HepG2 (cell line): ENCODE measurements around the gene PLPPR2. TPM values are rescaled to one million over a fixed set of nuclear protein-coding genes. Genes with fewer than 3 reads are reported as not detected.

Source experiments
- AKAP8 ChIP-seq: sonication (generic); formaldehyde crosslinking; IDR thresholded peaks from 2 replicates; pipeline ENCODE4 v1.5.1; 2020; ENCODE audit warnings: mild to moderate bottlenecking, missing genetic modification reagents
- ATM ChIP-seq: fragments of 450-650 bp; IDR thresholded peaks from 2 replicates; pipeline ENCODE4 v1.7.1; 2017; ENCODE audit warnings: mild to moderate bottlenecking, borderline replicate concordance
- ERF ChIP-seq: IDR thresholded peaks from 2 replicates; pipeline ENCODE4 v1.6.1; 2018; ENCODE audit warnings: missing biosample characterization, missing genetic modification reagents
- HOMEZ ChIP-seq: IDR thresholded peaks from 2 replicates; pipeline ENCODE4 v1.6.1; 2016; ENCODE audit warnings: low read depth
- IKZF4 ChIP-seq: sonication (generic); formaldehyde crosslinking; IDR thresholded peaks from 2 replicates; pipeline ENCODE4 v1.5.1; 2020; ENCODE audit warnings: borderline replicate concordance, mild to moderate bottlenecking, low read depth, missing genetic modification reagents; ENCODE audit errors: not compliant biosample characterization
- JUNB ChIP-seq: sonication (generic); formaldehyde crosslinking; IDR thresholded peaks from 2 replicates; pipeline ENCODE4 v1.8.0; 2022; ENCODE audit warnings: missing genetic modification reagents, mild to moderate bottlenecking, borderline replicate concordance
- KDM1A ChIP-seq: IDR thresholded peaks from 2 replicates; pipeline ENCODE4 v1.6.1; 2016; ENCODE audit warnings: missing compliant biosample characterization
- PHF5A ChIP-seq: IDR thresholded peaks from one replicate; pipeline ENCODE4 v1.6.1; 2018; ENCODE audit warnings: low read depth, missing genetic modification reagents; ENCODE audit not compliant: unreplicated experiment
- POGZ ChIP-seq: sonication (generic); formaldehyde crosslinking; IDR thresholded peaks from 2 replicates; pipeline ENCODE4 v1.4.0; 2020; ENCODE audit warnings: mild to moderate bottlenecking, missing genetic modification reagents
- RFXANK ChIP-seq: IDR thresholded peaks from 2 replicates; pipeline ENCODE4 v1.6.1; 2016
- ZFY ChIP-seq: sonication (generic); formaldehyde crosslinking; IDR thresholded peaks from 2 replicates; pipeline ENCODE4 v1.4.0; 2020; ENCODE audit warnings: missing genetic modification reagents
- ZIK1 ChIP-seq: sonication (generic); formaldehyde crosslinking; IDR thresholded peaks from 2 replicates; pipeline ENCODE4 v1.5.0; 2020; ENCODE audit warnings: mild to moderate bottlenecking, low read depth, missing genetic modification reagents, borderline replicate concordance
- ZNF274 ChIP-seq: sonication (generic); formaldehyde crosslinking; IDR thresholded peaks from 2 replicates; pipeline ENCODE4 v1.5.1; 2020; ENCODE audit warnings: mild to moderate bottlenecking, missing genetic modification reagents
- ZNF296 ChIP-seq: sonication (generic); formaldehyde crosslinking; conservative IDR thresholded peaks from 2 replicates; pipeline ENCODE4 v1.5.0; 2020; ENCODE audit warnings: mild to moderate bottlenecking, missing genetic modification reagents
- ZNF30 ChIP-seq: sonication (generic); formaldehyde crosslinking; IDR thresholded peaks from 2 replicates; pipeline ENCODE4 v1.5.0; 2020; ENCODE audit warnings: mild to moderate bottlenecking, missing genetic modification reagents
- ZNF44 ChIP-seq: sonication (generic); formaldehyde crosslinking; IDR thresholded peaks from 2 replicates; pipeline ENCODE4 v1.5.1; 2020; ENCODE audit warnings: mild to moderate bottlenecking, missing genetic modification reagents
- ZSCAN20 ChIP-seq: sonication (generic); formaldehyde crosslinking; IDR thresholded peaks from 2 replicates; pipeline ENCODE4 v1.4.0; 2020; ENCODE audit warnings: missing genetic modification reagents, mild to moderate bottlenecking, borderline replicate concordance
- polyA plus RNA-seq, 8 experiments: library from polyadenylated mRNA; depleted of rRNA in 3 of 8; stranded (reverse) in 7 of 8; unstranded in 1 of 8; fragments of >200 nt; fragmentation: Illumina TruSeq in 4 of 8; extraction: Trizol in 4 of 8; gene quantifications; 2 replicates each; pipeline versions ENCODE4 v1.2.1 to v1.2.3, GENCODE V29; 2011 to 2016; ENCODE audit warnings: low read depth in 4 of 8, missing spikeins in 1 of 8, mixed read lengths in 1 of 8; ENCODE audit not compliant: insufficient read depth in 1 of 8
- total RNA-seq, 5 experiments: library from RNA; depleted of rRNA; stranded (reverse); fragments of >200 nt; fragmentation: Illumina TruSeq; extraction: Trizol; gene quantifications; 2 replicates each; pipeline ENCODE4 v1.2.3, GENCODE V29; 2016; ENCODE audit warnings: low read depth in 1 of 5
- TF ChIP-seq, protein P1 (sequence below): sonication (generic); formaldehyde crosslinking; IDR thresholded peaks from 2 replicates; pipeline ENCODE4 v1.5.0; 2020; ENCODE audit warnings: mild to moderate bottlenecking, missing genetic modification reagents
- TF ChIP-seq, protein P2 (sequence below): sonication (generic); formaldehyde crosslinking; IDR thresholded peaks from 2 replicates; pipeline ENCODE4 v1.4.0; 2020; ENCODE audit warnings: missing genetic modification reagents
- TF ChIP-seq, protein P3 (sequence below): sonication (generic); formaldehyde crosslinking; IDR thresholded peaks from 2 replicates; pipeline ENCODE4 v1.5.0; 2020; ENCODE audit warnings: mild to moderate bottlenecking, missing genetic modification reagents

PLPPR2 gene
- total and polyA plus RNA-seq, 2 of the 13 experiments (the other 11 are each of a cell fraction or from before 2014, with no cell fraction given), result 1.5 to 2.1 TPM

- no peak for TF ChIP-seq ZNF274 (CRISPR knock-in tag)
- TF ChIP-seq KDM1A, result no peak
- TF ChIP-seq, protein P1, sequence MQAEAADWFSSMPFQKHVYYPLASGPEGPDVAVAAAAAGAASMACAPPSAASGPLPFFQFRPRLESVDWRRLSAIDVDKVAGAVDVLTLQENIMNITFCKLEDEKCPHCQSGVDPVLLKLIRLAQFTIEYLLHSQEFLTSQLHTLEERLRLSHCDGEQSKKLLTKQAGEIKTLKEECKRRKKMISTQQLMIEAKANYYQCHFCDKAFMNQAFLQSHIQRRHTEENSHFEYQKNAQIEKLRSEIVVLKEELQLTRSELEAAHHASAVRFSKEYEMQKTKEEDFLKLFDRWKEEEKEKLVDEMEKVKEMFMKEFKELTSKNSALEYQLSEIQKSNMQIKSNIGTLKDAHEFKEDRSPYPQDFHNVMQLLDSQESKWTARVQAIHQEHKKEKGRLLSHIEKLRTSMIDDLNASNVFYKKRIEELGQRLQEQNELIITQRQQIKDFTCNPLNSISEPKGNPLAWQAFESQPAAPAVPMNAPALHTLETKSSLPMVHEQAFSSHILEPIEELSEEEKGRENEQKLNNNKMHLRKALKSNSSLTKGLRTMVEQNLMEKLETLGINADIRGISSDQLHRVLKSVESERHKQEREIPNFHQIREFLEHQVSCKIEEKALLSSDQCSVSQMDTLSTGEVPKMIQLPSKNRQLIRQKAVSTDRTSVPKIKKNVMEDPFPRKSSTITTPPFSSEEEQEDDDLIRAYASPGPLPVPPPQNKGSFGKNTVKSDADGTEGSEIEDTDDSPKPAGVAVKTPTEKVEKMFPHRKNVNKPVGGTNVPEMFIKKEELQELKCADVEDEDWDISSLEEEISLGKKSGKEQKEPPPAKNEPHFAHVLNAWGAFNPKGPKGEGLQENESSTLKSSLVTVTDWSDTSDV (CRISPR knock-in tag), result 0 out of 2 replicates have a peak, but pooled peaks have one; percentile 51
- no peak for TF ChIP-seq ZSCAN20 (CRISPR knock-in tag)
- TF ChIP-seq ZIK1 (CRISPR knock-in tag), result no peak
- TF ChIP-seq ATM, result no peak
- no peak for TF ChIP-seq PHF5A (CRISPR knock-in tag)
- TF ChIP-seq AKAP8 (CRISPR knock-in tag), result no peak
- TF ChIP-seq ZNF296, result no peak; the same call in 1 of the 2 replicates
- TF ChIP-seq ZFY (CRISPR knock-in tag), result peak; percentile 54
- TF ChIP-seq RFXANK (CRISPR knock-in tag), result no peak
- TF ChIP-seq, protein P2, sequence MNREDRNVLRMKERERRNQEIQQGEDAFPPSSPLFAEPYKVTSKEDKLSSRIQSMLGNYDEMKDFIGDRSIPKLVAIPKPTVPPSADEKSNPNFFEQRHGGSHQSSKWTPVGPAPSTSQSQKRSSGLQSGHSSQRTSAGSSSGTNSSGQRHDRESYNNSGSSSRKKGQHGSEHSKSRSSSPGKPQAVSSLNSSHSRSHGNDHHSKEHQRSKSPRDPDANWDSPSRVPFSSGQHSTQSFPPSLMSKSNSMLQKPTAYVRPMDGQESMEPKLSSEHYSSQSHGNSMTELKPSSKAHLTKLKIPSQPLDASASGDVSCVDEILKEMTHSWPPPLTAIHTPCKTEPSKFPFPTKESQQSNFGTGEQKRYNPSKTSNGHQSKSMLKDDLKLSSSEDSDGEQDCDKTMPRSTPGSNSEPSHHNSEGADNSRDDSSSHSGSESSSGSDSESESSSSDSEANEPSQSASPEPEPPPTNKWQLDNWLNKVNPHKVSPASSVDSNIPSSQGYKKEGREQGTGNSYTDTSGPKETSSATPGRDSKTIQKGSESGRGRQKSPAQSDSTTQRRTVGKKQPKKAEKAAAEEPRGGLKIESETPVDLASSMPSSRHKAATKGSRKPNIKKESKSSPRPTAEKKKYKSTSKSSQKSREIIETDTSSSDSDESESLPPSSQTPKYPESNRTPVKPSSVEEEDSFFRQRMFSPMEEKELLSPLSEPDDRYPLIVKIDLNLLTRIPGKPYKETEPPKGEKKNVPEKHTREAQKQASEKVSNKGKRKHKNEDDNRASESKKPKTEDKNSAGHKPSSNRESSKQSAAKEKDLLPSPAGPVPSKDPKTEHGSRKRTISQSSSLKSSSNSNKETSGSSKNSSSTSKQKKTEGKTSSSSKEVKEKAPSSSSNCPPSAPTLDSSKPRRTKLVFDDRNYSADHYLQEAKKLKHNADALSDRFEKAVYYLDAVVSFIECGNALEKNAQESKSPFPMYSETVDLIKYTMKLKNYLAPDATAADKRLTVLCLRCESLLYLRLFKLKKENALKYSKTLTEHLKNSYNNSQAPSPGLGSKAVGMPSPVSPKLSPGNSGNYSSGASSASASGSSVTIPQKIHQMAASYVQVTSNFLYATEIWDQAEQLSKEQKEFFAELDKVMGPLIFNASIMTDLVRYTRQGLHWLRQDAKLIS (CRISPR knock-in tag), result no peak
- TF ChIP-seq IKZF4 (CRISPR knock-in tag), result no peak
- TF ChIP-seq JUNB (CRISPR knock-in tag), result no peak
- no peak for TF ChIP-seq ZNF44 (CRISPR knock-in tag)
- TF ChIP-seq HOMEZ (CRISPR knock-in tag), result no peak
- TF ChIP-seq ERF (CRISPR knock-in tag), result no peak; the same call in none of the 2 replicates
- no peak for TF ChIP-seq POGZ (CRISPR knock-in tag)
- TF ChIP-seq ZNF30 (CRISPR knock-in tag), result no peak
- TF ChIP-seq, protein P3, sequence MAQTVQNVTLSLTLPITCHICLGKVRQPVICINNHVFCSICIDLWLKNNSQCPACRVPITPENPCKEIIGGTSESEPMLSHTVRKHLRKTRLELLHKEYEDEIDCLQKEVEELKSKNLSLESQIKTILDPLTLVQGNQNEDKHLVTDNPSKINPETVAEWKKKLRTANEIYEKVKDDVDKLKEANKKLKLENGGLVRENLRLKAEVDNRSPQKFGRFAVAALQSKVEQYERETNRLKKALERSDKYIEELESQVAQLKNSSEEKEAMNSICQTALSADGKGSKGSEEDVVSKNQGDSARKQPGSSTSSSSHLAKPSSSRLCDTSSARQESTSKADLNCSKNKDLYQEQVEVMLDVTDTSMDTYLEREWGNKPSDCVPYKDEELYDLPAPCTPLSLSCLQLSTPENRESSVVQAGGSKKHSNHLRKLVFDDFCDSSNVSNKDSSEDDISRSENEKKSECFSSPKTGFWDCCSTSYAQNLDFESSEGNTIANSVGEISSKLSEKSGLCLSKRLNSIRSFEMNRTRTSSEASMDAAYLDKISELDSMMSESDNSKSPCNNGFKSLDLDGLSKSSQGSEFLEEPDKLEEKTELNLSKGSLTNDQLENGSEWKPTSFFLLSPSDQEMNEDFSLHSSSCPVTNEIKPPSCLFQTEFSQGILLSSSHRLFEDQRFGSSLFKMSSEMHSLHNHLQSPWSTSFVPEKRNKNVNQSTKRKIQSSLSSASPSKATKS (CRISPR knock-in tag), result no peak
These were observed 20.1 kb downstream of the PLPPR2 start (continued) for GRCh38 chr19:11375143-11375948.
